GM12864 (cell line): ENCODE measurements around the gene PEPD.

Experiments used
- DNase-seq: peaks from one replicate; pipeline ENCODE4 v3.0.0-alpha.2; 2011; ENCODE audit warnings: low read depth
- H3K4me3 ChIP-seq: 2 replicates; pipeline ENCODE4 v1.5.1; 2011; ENCODE audit warnings: mild to moderate bottlenecking, low read depth, low read length, control low read depth
- CTCF ChIP-seq: IDR thresholded peaks from 2 replicates; pipeline ENCODE4 v1.5.1; 2011; ENCODE audit warnings: low read depth, mild to moderate bottlenecking, moderate library complexity, low read length, control low read depth, inconsistent platforms; ENCODE audit errors: missing control alignments

The PEPD gene

GRCh38 chr19:33384983-33385382 lies 136.6 kb downstream of the PEPD start:
- DNase-seq, result no peak
- no peak for TF ChIP-seq CTCF
- H3K4me3 ChIP-seq, result no peak overlapping the region

GRCh38 chr19:33383720-33384292 lies 137.8 kb downstream of the PEPD start:
- DNase-seq, result no peak
- no peak for TF ChIP-seq CTCF
- no peak overlapping the region for H3K4me3 ChIP-seq

- no peak for DNase-seq
- H3K4me3 ChIP-seq, result no peak overlapping the region
- TF ChIP-seq CTCF, result no peak
These were observed 138.6 kb downstream of the PEPD start for GRCh38 chr19:33382982-33383381.

GRCh38 chr19:33382006-33382405 lies 139.6 kb downstream of the PEPD start:
- H3K4me3 ChIP-seq, result no peak overlapping the region
- DNase-seq, result no peak
- no peak for TF ChIP-seq CTCF

GRCh38 chr19:33381101-33381500 lies 140.5 kb downstream of the PEPD start:
- DNase-seq, result no peak
- H3K4me3 ChIP-seq, result no peak overlapping the region
- no peak for TF ChIP-seq CTCF

- no peak for TF ChIP-seq CTCF
- H3K4me3 ChIP-seq, result no peak overlapping the region
- no peak for DNase-seq
These were observed 142.3 kb downstream of the PEPD start for GRCh38 chr19:33379151-33379829.
